SU-DHL-6 (cell line): ENCODE measurements around the gene CT55.

Experiments
- H2AFZ ChIP-seq: fragments of 200-600 bp; sonication (generic); 2 replicates; pipeline ENCODE4 v1.6.1; 2014; ENCODE audit warnings: low read depth, mild to moderate bottlenecking, moderate library complexity, mixed read lengths, antibody characterized with exemption, low read length; ENCODE audit not compliant: severe bottlenecking
- H3F3A ChIP-seq: fragments of 200-600 bp; shearing (Covaris generic); 2 replicates; pipeline ENCODE4 v1.6.0; 2016; ENCODE audit warnings: antibody characterized with exemption, mild to moderate bottlenecking; ENCODE audit not compliant: insufficient read depth
- H3K27ac ChIP-seq: fragments of 200-600 bp; sonication (generic); 2 replicates; pipeline ENCODE4 v1.5.1; 2016; ENCODE audit warnings: low read depth, mild to moderate bottlenecking, low read length, moderate library complexity, mixed read lengths
- H3K27me3 ChIP-seq: fragments of 200-600 bp; sonication (generic), shearing (Covaris generic); 2 replicates; pipeline ENCODE4 v1.6.0; 2014; ENCODE audit warnings: mild to moderate bottlenecking, low read length
- H3K36me3 ChIP-seq: fragments of 200-600 bp; sonication (generic); 2 replicates; pipeline ENCODE4 v1.6.1; 2014; ENCODE audit warnings: mild to moderate bottlenecking, low read length, mixed read lengths
- H3K4me2 ChIP-seq: fragments of 300-600, 200-600 bp; shearing (Covaris generic), sonication (generic); 2 replicates; pipeline ENCODE4 v1.6.0; 2014; ENCODE audit warnings: low read length, low read depth, mild to moderate bottlenecking; ENCODE audit not compliant: poor library complexity, severe bottlenecking
- H3K4me3 ChIP-seq: fragments of 200-600 bp; sonication (generic); 2 replicates; pipeline ENCODE4 v1.5.1; 2014; ENCODE audit warnings: antibody characterized with exemption, low read length, mild to moderate bottlenecking, mixed read lengths; ENCODE audit not compliant: insufficient read depth, poor library complexity, severe bottlenecking
- H3K79me2 ChIP-seq: fragments of 200-600 bp; sonication (generic); 2 replicates; pipeline ENCODE4 v1.6.1; 2014; ENCODE audit warnings: mild to moderate bottlenecking, low read length, moderate library complexity; ENCODE audit not compliant: insufficient read depth
- H3K9ac ChIP-seq: fragments of 200-600 bp; sonication (generic); 2 replicates; pipeline ENCODE4 v1.7.0; 2014; ENCODE audit warnings: mild to moderate bottlenecking, low read length
- H3K9me2 ChIP-seq: fragments of 200-600 bp; sonication (generic); replicated peaks from 2 replicates; pipeline ENCODE4 v1.6.1; 2014; ENCODE audit warnings: low read length; ENCODE audit not compliant: insufficient read depth
- H3K9me3 ChIP-seq: fragments of 200-600 bp; sonication (generic); 2 replicates; pipeline ENCODE4 v1.6.1; 2014; ENCODE audit warnings: low read length, mixed read lengths; ENCODE audit not compliant: insufficient read depth
- H4K20me1 ChIP-seq: fragments of 200-600 bp; sonication (generic); 2 replicates; pipeline ENCODE4 v1.6.1; 2014; ENCODE audit warnings: low read depth, mild to moderate bottlenecking, antibody characterized with exemption, low read length, moderate library complexity, mixed read lengths
- CTCF ChIP-seq: fragments of 200-600 bp; sonication (generic); IDR thresholded peaks from one replicate; pipeline ENCODE4 v1.5.1; 2017; ENCODE audit warnings: antibody characterized with exemption, mild to moderate bottlenecking, low read length, moderate library complexity; ENCODE audit not compliant: insufficient read depth, poor library complexity, severe bottlenecking
- EZH2phosphoT487 ChIP-seq: fragments of 200-600 bp; sonication (generic), shearing (Covaris generic); conservative IDR thresholded peaks from 2 replicates; pipeline ENCODE4 v1.6.1; 2018; ENCODE audit warnings: mild to moderate bottlenecking, antibody characterized with exemption, low read length, moderate library complexity, mixed read lengths

CT55 gene

GRCh38 chrX:135194684-135195083, 23.5 kb upstream of the CT55 start:
- no peaks in the 10 kb centered on the region for H3K9me3 ChIP-seq
- H3K4me2 ChIP-seq, result no peak overlapping the region
- no peak overlapping the region for H2AFZ ChIP-seq
- no peak overlapping the region for H3K9ac ChIP-seq
- H3K9me2 ChIP-seq, result no peaks in the 10 kb centered on the region
- no peaks in the 10 kb centered on the region for H3K79me2 ChIP-seq
- TF ChIP-seq CTCF (no peak), EZH2phosphoT487 (no peak)
- H3F3A ChIP-seq, result no peaks in the 10 kb centered on the region
- H3K36me3 ChIP-seq, result no peaks in the 10 kb centered on the region
- H4K20me1 ChIP-seq, result no peaks in the 10 kb centered on the region
- H3K27ac ChIP-seq, result no peak overlapping the region
- no peaks in the 10 kb centered on the region for H3K27me3 ChIP-seq
- H3K4me3 ChIP-seq, result no peak overlapping the region

- Histone ChIP-seq H3K79me2 (no peaks in the 10 kb centered on the region), H3K9ac (no peak overlapping the region), H3K9me3 (no peaks in the 10 kb centered on the region), H3F3A (no peaks in the 10 kb centered on the region), H3K9me2 (no peaks in the 10 kb centered on the region), H2AFZ (no peak overlapping the region), H3K36me3 (no peaks in the 10 kb centered on the region), H4K20me1 (no peaks in the 10 kb centered on the region), H3K27ac (no peak overlapping the region), H3K4me3 (no peak overlapping the region), H3K27me3 (no peaks in the 10 kb centered on the region), H3K4me2 (no peak overlapping the region)
- no peak for TF ChIP-seq CTCF
- TF ChIP-seq EZH2phosphoT487, result no peak
These were observed 22.5 kb upstream of the CT55 start for GRCh38 chrX:135193740-135194139.

GRCh38 chrX:135191838-135192237, 20.6 kb upstream of the CT55 start:
- Histone ChIP-seq H3K79me2 (no peaks in the 10 kb centered on the region), H3K9me3 (no peaks in the 10 kb centered on the region), H2AFZ (no peak overlapping the region), H4K20me1 (no peaks in the 10 kb centered on the region), H3F3A (no peaks in the 10 kb centered on the region), H3K9me2 (no peaks in the 10 kb centered on the region), H3K9ac (no peak overlapping the region), H3K36me3 (no peaks in the 10 kb centered on the region), H3K27ac (no peak overlapping the region), H3K4me2 (no peak overlapping the region), H3K4me3 (no peak overlapping the region), H3K27me3 (no peaks in the 10 kb centered on the region)
- no peak for TF ChIP-seq EZH2phosphoT487
- TF ChIP-seq CTCF, result no peak
